Osteocyte (in vitro differentiated cells): ENCODE results near the gene TAF1C. TPM values are rescaled to one million over a fixed set of nuclear protein-coding genes. Genes with fewer than 3 reads are reported as not detected.

Experiments used
- DNase-seq: peaks from one replicate; pipeline ENCODE4 v3.0.0; 2021; ENCODE audit warnings: mixed read lengths; ENCODE audit not compliant: unreplicated experiment; ENCODE audit errors: extremely low spot score
- H3K27ac Mint-ChIP-seq: one replicate; pipeline ENCODE4 v1.8.0; 2021; ENCODE audit warnings: mild to moderate bottlenecking, mixed read lengths; ENCODE audit not compliant: unreplicated experiment
- H3K27me3 Mint-ChIP-seq: one replicate; pipeline ENCODE4 v1.8.0; 2021; ENCODE audit warnings: mixed read lengths; ENCODE audit not compliant: unreplicated experiment
- H3K36me3 Mint-ChIP-seq: one replicate; pipeline ENCODE4 v1.8.0; 2021; ENCODE audit warnings: mixed read lengths; ENCODE audit not compliant: unreplicated experiment
- H3K4me1 Mint-ChIP-seq: one replicate; pipeline ENCODE4 v1.8.0; 2021; ENCODE audit warnings: mixed read lengths; ENCODE audit not compliant: unreplicated experiment
- H3K4me3 Mint-ChIP-seq: one replicate; pipeline ENCODE4 v1.8.0; 2021; ENCODE audit warnings: mild to moderate bottlenecking, moderate library complexity, mixed read lengths; ENCODE audit not compliant: unreplicated experiment
- H3K9me3 Mint-ChIP-seq: one replicate; pipeline ENCODE4 v1.8.0; 2021; ENCODE audit warnings: mixed read lengths; ENCODE audit not compliant: unreplicated experiment
- total RNA-seq: library from RNA; stranded (reverse); gene quantifications from 2 replicates; pipeline ENCODE4 v1.2.1, GENCODE V29; 2021
- TF ChIP-seq, protein P1 (sequence below): fragments of 200-600 bp; sonication (generic); IDR thresholded peaks from 2 replicates; pipeline ENCODE4 v1.5.0; 2021; ENCODE audit warnings: antibody characterized with exemption, mild to moderate bottlenecking, moderate library complexity

Gene TAF1C
- total RNA-seq, 1 donor from 2014 or later: 47.9 TPM

DNA sequence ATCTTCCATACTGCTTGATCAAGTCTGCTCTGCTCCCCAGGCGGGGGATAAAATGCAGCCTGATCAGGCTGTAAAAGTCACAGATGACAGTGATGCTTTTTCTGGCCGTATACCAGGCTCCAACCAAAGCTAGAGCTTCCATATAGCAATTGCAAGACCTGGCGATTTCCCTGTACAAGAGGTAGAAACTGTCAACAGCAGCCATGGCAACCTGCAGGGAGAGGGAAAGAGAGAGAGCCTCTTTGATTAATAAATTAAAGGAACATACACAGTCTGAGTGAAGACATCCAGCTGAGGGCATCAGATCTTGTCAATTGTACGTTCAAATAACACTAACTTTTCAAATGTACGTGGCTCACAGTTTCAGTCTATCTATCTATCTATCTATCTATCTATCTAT, 55.7 kb downstream of the TAF1C start:
- Mint-ChIP-seq H3K27me3 (no peaks in the 10 kb centered on the region), H3K36me3 (peaks cover 13% of the 10 kb centered on the region), H3K9me3 (no peaks in the 10 kb centered on the region), H3K4me3 (no peak overlapping the region), H3K4me1 (peaks cover 14% of the 10 kb centered on the region), H3K27ac (no peak overlapping the region)
- no peak for DNase-seq
- TF ChIP-seq, protein P1, sequence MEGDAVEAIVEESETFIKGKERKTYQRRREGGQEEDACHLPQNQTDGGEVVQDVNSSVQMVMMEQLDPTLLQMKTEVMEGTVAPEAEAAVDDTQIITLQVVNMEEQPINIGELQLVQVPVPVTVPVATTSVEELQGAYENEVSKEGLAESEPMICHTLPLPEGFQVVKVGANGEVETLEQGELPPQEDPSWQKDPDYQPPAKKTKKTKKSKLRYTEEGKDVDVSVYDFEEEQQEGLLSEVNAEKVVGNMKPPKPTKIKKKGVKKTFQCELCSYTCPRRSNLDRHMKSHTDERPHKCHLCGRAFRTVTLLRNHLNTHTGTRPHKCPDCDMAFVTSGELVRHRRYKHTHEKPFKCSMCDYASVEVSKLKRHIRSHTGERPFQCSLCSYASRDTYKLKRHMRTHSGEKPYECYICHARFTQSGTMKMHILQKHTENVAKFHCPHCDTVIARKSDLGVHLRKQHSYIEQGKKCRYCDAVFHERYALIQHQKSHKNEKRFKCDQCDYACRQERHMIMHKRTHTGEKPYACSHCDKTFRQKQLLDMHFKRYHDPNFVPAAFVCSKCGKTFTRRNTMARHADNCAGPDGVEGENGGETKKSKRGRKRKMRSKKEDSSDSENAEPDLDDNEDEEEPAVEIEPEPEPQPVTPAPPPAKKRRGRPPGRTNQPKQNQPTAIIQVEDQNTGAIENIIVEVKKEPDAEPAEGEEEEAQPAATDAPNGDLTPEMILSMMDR: no peak

Other genes with a start within 250 kb of the TAF1C start
- 1.2 and 1.3 TPM in 2 replicates for gene OSGIN1, start 233.8 kb downstream of the TAF1C start, total RNA-seq
- gene NECAB2, start 218.8 kb downstream of the TAF1C start, total RNA-seq: 0.21 TPM in 1 of 2 replicates, not detected in the other
- gene SLC38A8, start 144.3 kb downstream of the TAF1C start, total RNA-seq: not detected in 2 replicates
- 130 and 136 TPM in 2 replicates for gene MBTPS1, start 70.1 kb downstream of the TAF1C start, total RNA-seq
- gene HSDL1, start 41.9 kb downstream of the TAF1C start, total RNA-seq: 18.0 and 20.7 TPM in 2 replicates
- gene DNAAF1, start 41.7 kb downstream of the TAF1C start, total RNA-seq: not detected in 2 replicates
- not detected in 2 replicates for gene ADAD2, start 4.1 kb upstream of the TAF1C start, total RNA-seq
- not detected in 2 replicates for gene KCNG4, start 53.0 kb upstream of the TAF1C start, total RNA-seq
- gene WFDC1, start 107.8 kb upstream of the TAF1C start, total RNA-seq: 0.24 TPM in 2 replicates
- not detected in 2 replicates for gene ATP2C2, start 181.5 kb upstream of the TAF1C start, total RNA-seq